ENCODE measurements around the gene PNLIP.

PNLIP gene

GRCh38 chr10:116615199-116615776 is 69.6 kb downstream of the PNLIP start:
- DNase-seq (ENCODE audit: low spot score) = no peak
